T1000 (cell line): ENCODE data around the gene TPRA1.

ENCODE experiments used
- DNase-seq: peaks from one replicate; lab custom pipeline; 2025; ENCODE audit warnings: mixed read lengths; lab: John Stamatoyannopoulos, UW

Gene TPRA1

GRCh38 chr3:127560051-127560787 lies 30.3 kb downstream of the TPRA1 start:
- DNase-seq = no peak

- no peak for DNase-seq
Observed at GRCh38 chr3:127556565-127556964, 34.0 kb downstream of the TPRA1 start.

GRCh38 chr3:127555108-127555507 lies 35.4 kb downstream of the TPRA1 start:
- DNase-seq = no peak

GRCh38 chr3:127552038-127552437 lies 38.5 kb downstream of the TPRA1 start:
- no peak for DNase-seq

GRCh38 chr3:127551178-127551577 lies 39.4 kb downstream of the TPRA1 start:
- DNase-seq = no peak

GRCh38 chr3:127550468-127551157 lies 39.9 kb downstream of the TPRA1 start:
- DNase-seq = no peak

GRCh38 chr3:127549826-127550467 lies 40.6 kb downstream of the TPRA1 start:
- no peak for DNase-seq

GRCh38 chr3:127547761-127548605 lies 42.5 kb downstream of the TPRA1 start:
- peak; percentile 48 for DNase-seq

GRCh38 chr3:127546970-127547733 lies 43.4 kb downstream of the TPRA1 start:
- DNase-seq = no peak

GRCh38 chr3:127546554-127546953 lies 44.0 kb downstream of the TPRA1 start:
- DNase-seq = no peak

GRCh38 chr3:127545711-127546457 lies 44.6 kb downstream of the TPRA1 start:
- no peak for DNase-seq

GRCh38 chr3:127545216-127545615 lies 45.3 kb downstream of the TPRA1 start:
- DNase-seq = no peak

GRCh38 chr3:127544803-127545201 lies 45.7 kb downstream of the TPRA1 start:
- DNase-seq = no peak

- DNase-seq = peak; percentile 30
Observed at GRCh38 chr3:127544192-127544802, 46.2 kb downstream of the TPRA1 start.

- no peak for DNase-seq
Observed at GRCh38 chr3:127543441-127543840, 47.1 kb downstream of the TPRA1 start.

GRCh38 chr3:127542441-127542952 lies 48.0 kb downstream of the TPRA1 start:
- DNase-seq = no peak

GRCh38 chr3:127541320-127541719 lies 49.2 kb downstream of the TPRA1 start:
- DNase-seq = no peak

GRCh38 chr3:127539366-127540060 lies 51.0 kb downstream of the TPRA1 start:
- DNase-seq = no peak

GRCh38 chr3:127538569-127538968 lies 52.0 kb downstream of the TPRA1 start:
- DNase-seq = no peak
